HCT116 (cell line): ENCODE results near the gene RASGRF2.

ENCODE experiments used
- EGR1 ChIP-seq: IDR thresholded peaks from 2 replicates; pipeline ENCODE4 v1.6.1; 2012; ENCODE audit warnings: low read depth
- JUND ChIP-seq: IDR thresholded peaks from 2 replicates; pipeline ENCODE4 v1.6.1; 2012
- POLR2A ChIP-seq: IDR thresholded peaks from 2 replicates; pipeline ENCODE4 v1.7.0; 2011; ENCODE audit warnings: borderline replicate concordance; ENCODE audit not compliant: insufficient read depth, insufficient read length; ENCODE audit errors: extremely low read depth
- RAD21 ChIP-seq: IDR thresholded peaks from 2 replicates; pipeline ENCODE4 v1.6.1; 2012; ENCODE audit warnings: low read depth, mild to moderate bottlenecking
- SP1 ChIP-seq: IDR thresholded peaks from 2 replicates; pipeline ENCODE4 v1.6.1; 2012; ENCODE audit warnings: low read depth
- TF ChIP-seq, protein P1 (sequence below): IDR thresholded peaks from 2 replicates; pipeline ENCODE4 v1.6.1; 2011; ENCODE audit warnings: mild to moderate bottlenecking, low read length, moderate library complexity; ENCODE audit not compliant: insufficient replicate concordance; ENCODE audit errors: extremely low read depth
- TF ChIP-seq, protein P2 (sequence below), 3 experiments: fragments of 200-600 bp in 1 of 3; sonication (generic) in 1 of 3; IDR thresholded peaks in 2 of 3; conservative IDR thresholded peaks in 1 of 3; 2 replicates each; pipeline ENCODE4 v1.5.1; 2012 to 2017; ENCODE audit warnings: low read depth in 2 of 3, low read length in 2 of 3, antibody characterized with exemption in 1 of 3, borderline replicate concordance in 1 of 3, control low read depth in 1 of 3, mild to moderate bottlenecking in 1 of 3, mixed read lengths in 1 of 3, mixed run types in 1 of 3, moderate library complexity in 1 of 3; ENCODE audit not compliant: insufficient read depth in 1 of 3
- TF ChIP-seq, protein P3 (sequence below): IDR thresholded peaks from 2 replicates; pipeline ENCODE4 v1.6.1; 2012
- TF ChIP-seq, protein P4 (sequence below): IDR thresholded peaks from 2 replicates; pipeline ENCODE4 v1.6.1; 2012; ENCODE audit warnings: low read depth

DNA sequence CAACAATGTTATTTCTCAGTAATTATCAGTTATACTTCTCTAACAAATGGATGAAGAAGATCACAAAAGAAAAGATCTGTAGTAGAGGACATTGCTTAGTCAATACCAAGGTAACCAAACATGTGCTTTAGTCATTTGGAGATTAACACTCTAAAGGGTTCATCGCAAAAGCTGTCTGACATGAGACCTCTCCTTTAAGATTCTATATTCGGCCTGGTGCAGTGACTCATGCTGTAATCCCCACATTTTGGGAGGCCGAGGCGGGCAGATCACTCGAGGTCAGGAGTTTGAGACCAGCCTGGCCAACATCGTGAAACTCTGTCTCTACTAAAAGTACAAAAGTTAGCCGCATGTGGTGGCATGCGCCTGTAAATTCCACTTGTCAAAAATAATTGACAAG lies 254.7 kb downstream of the RASGRF2 start:
- no peak for TF ChIP-seq RAD21
- TF ChIP-seq, protein P1, sequence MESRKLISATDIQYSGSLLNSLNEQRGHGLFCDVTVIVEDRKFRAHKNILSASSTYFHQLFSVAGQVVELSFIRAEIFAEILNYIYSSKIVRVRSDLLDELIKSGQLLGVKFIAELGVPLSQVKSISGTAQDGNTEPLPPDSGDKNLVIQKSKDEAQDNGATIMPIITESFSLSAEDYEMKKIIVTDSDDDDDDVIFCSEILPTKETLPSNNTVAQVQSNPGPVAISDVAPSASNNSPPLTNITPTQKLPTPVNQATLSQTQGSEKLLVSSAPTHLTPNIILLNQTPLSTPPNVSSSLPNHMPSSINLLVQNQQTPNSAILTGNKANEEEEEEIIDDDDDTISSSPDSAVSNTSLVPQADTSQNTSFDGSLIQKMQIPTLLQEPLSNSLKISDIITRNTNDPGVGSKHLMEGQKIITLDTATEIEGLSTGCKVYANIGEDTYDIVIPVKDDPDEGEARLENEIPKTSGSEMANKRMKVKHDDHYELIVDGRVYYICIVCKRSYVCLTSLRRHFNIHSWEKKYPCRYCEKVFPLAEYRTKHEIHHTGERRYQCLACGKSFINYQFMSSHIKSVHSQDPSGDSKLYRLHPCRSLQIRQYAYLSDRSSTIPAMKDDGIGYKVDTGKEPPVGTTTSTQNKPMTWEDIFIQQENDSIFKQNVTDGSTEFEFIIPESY, result no peak
- TF ChIP-seq, protein P2, sequence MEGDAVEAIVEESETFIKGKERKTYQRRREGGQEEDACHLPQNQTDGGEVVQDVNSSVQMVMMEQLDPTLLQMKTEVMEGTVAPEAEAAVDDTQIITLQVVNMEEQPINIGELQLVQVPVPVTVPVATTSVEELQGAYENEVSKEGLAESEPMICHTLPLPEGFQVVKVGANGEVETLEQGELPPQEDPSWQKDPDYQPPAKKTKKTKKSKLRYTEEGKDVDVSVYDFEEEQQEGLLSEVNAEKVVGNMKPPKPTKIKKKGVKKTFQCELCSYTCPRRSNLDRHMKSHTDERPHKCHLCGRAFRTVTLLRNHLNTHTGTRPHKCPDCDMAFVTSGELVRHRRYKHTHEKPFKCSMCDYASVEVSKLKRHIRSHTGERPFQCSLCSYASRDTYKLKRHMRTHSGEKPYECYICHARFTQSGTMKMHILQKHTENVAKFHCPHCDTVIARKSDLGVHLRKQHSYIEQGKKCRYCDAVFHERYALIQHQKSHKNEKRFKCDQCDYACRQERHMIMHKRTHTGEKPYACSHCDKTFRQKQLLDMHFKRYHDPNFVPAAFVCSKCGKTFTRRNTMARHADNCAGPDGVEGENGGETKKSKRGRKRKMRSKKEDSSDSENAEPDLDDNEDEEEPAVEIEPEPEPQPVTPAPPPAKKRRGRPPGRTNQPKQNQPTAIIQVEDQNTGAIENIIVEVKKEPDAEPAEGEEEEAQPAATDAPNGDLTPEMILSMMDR (IDR thresholded peaks at IDR 0.05 in 2 of 3, conservative IDR thresholded peaks at IDR 0.05 in 1 of 3; ENCODE audit: borderline replicate concordance in 1 of 3, insufficient read depth in 1 of 3, low read depth in 2 of 3, low read length in 2 of 3), result no peak
- TF ChIP-seq, protein P3, sequence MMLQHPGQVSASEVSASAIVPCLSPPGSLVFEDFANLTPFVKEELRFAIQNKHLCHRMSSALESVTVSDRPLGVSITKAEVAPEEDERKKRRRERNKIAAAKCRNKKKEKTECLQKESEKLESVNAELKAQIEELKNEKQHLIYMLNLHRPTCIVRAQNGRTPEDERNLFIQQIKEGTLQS, result no peak
- TF ChIP-seq POLR2A, result no peak
- TF ChIP-seq JUND, result no peak
- no peak for TF ChIP-seq SP1
- TF ChIP-seq, protein P4, sequence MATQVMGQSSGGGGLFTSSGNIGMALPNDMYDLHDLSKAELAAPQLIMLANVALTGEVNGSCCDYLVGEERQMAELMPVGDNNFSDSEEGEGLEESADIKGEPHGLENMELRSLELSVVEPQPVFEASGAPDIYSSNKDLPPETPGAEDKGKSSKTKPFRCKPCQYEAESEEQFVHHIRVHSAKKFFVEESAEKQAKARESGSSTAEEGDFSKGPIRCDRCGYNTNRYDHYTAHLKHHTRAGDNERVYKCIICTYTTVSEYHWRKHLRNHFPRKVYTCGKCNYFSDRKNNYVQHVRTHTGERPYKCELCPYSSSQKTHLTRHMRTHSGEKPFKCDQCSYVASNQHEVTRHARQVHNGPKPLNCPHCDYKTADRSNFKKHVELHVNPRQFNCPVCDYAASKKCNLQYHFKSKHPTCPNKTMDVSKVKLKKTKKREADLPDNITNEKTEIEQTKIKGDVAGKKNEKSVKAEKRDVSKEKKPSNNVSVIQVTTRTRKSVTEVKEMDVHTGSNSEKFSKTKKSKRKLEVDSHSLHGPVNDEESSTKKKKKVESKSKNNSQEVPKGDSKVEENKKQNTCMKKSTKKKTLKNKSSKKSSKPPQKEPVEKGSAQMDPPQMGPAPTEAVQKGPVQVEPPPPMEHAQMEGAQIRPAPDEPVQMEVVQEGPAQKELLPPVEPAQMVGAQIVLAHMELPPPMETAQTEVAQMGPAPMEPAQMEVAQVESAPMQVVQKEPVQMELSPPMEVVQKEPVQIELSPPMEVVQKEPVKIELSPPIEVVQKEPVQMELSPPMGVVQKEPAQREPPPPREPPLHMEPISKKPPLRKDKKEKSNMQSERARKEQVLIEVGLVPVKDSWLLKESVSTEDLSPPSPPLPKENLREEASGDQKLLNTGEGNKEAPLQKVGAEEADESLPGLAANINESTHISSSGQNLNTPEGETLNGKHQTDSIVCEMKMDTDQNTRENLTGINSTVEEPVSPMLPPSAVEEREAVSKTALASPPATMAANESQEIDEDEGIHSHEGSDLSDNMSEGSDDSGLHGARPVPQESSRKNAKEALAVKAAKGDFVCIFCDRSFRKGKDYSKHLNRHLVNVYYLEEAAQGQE, result no peak
- no peak for TF ChIP-seq EGR1
